Activated CD4-positive, alpha-beta memory T cell treated with anti-CD3 and anti-CD28 coated beads for 36 hours (primary cell): Measurements from ENCODE around the gene METRN. TPM values are rescaled to one million over a fixed set of nuclear protein-coding genes. Genes with fewer than 3 reads are reported as not detected.

Source experiments
- CTCF ChIA-PET: fragments of 350-600 bp; sonication (Branson Sonifier 250); formaldehyde crosslinking; loops from one replicate; lab custom pipeline; 2021; ENCODE audit warnings: antibody characterized with exemption, inconsistent platforms; lab: Charles Lee
- POLR2A ChIA-PET: fragments of 350-600 bp; sonication (Branson Sonifier 250); formaldehyde crosslinking; loops from one replicate; lab custom pipeline; 2021; ENCODE audit warnings: antibody characterized with exemption; lab: Charles Lee
- DNase-seq: peaks from one replicate; pipeline ENCODE4 v3.0.0-alpha.2; 2020
- H3K27ac Mint-ChIP-seq: one replicate; pipeline ENCODE4 v1.8.0; 2021; ENCODE audit warnings: mixed read lengths
- H3K27me3 Mint-ChIP-seq: one replicate; pipeline ENCODE4 v1.8.0; 2021; ENCODE audit warnings: mixed read lengths
- H3K36me3 Mint-ChIP-seq: one replicate; pipeline ENCODE4 v1.8.0; 2021; ENCODE audit warnings: mixed read lengths
- H3K4me1 Mint-ChIP-seq: one replicate; pipeline ENCODE4 v1.8.0; 2021; ENCODE audit warnings: low read depth, mixed read lengths
- H3K4me3 Mint-ChIP-seq: one replicate; pipeline ENCODE4 v1.8.0; 2021; ENCODE audit warnings: mild to moderate bottlenecking, mixed read lengths
- H3K9me3 Mint-ChIP-seq: one replicate; pipeline ENCODE4 v1.8.0; 2021; ENCODE audit warnings: mixed read lengths
- intact Hi-C: fragments of 100-400 bp; cut with micrococcal nuclease; formaldehyde crosslinking; loops from one replicate; pipeline ENCODE4 v1.15.1; 2023
- total RNA-seq, 2 experiments: library from RNA; stranded (reverse); gene quantifications; one replicate each; pipeline ENCODE4 v1.2.3, GENCODE V29; 2021

The METRN gene
- total RNA-seq = 10 to 100 TPM; 14.6 to 16.0 TPM

- H3K4me3 Mint-ChIP-seq = peak within 1 kb of the TSS; percentile 57
Observed at GRCh38 chr16:714558-715476, at the start of gene METRN. TSS of gene METRN (plus strand) at chr16:715118. CDS start at chr16:715290, 172 bp downstream.

GRCh38 chr16:666572-666971, 48.3 kb upstream of the METRN start:
- POLR2A ChIA-PET = interaction anchor here (1.2 kb wide), 1 partner anchor 14 kb away, joined by 4 read pairs; the partner anchor contains the start of gene STUB1
- CTCF ChIA-PET = no interaction called here
- H3K4me1 Mint-ChIP-seq = peaks cover 6% of the 10 kb centered on the region
- H3K36me3 Mint-ChIP-seq = peaks cover 12% of the 10 kb centered on the region
- H3K4me3 Mint-ChIP-seq = no peak overlapping the region
- no peak overlapping the region for H3K27ac Mint-ChIP-seq
- no peak for DNase-seq
- intact Hi-C loops = no loop called here
- H3K27me3 Mint-ChIP-seq = no peaks in the 10 kb centered on the region
- H3K9me3 Mint-ChIP-seq = no peaks in the 10 kb centered on the region

More at GRCh38 chr16:714558-715476, at the start of gene METRN:
- Mint-ChIP-seq H3K27ac (no peak within 1 kb of the TSS), H3K4me1 (peaks cover 14% of the 10 kb centered on the region), H3K9me3 (no peaks in the 10 kb centered on the region), H3K36me3 (no peaks in the 10 kb centered on the region), H3K27me3 (peaks cover 14% of the 10 kb centered on the region)
- intact Hi-C loops = no loop called here
- peak; percentile 91 for DNase-seq
- ChIA-PET POLR2A (interaction anchor here (0.6 to 1.5 kb wide), 4 partner anchors 11 to 40 kb away, joined by 3 to 9 read pairs (median 6); partner anchors contain the start of genes CCDC78 and HAGHL), CTCF (interaction anchor here (0.7 to 5.2 kb wide), 8 partner anchors 10 to 340 kb away, joined by 3 to 120 read pairs (median 10); partner anchors contain the start of genes CHTF18, CIAO3, HAGHL and RPUSD1)

GRCh38 chr16:667113-667779, 47.7 kb upstream of the METRN start:
- H3K4me1 Mint-ChIP-seq = peaks cover 6% of the 10 kb centered on the region
- peak overlapping the region; percentile 77 for H3K4me3 Mint-ChIP-seq
- CTCF ChIA-PET = interaction anchor here (0.7 to 1.9 kb wide), 5 partner anchors 19 to 1038 kb away, joined by 3 to 7 read pairs (median 3); no protein-coding TSS in a partner anchor
- no peak for DNase-seq
- H3K9me3 Mint-ChIP-seq = no peaks in the 10 kb centered on the region
- POLR2A ChIA-PET = interaction anchor here (0.9 to 1.8 kb wide), 3 partner anchors 13 to 19 kb away, joined by 3 to 4 read pairs (median 4); partner anchors contain the start of genes JMJD8, STUB1 and WDR90
- intact Hi-C loops = no loop called here
- peaks cover 12% of the 10 kb centered on the region for H3K36me3 Mint-ChIP-seq
- H3K27ac Mint-ChIP-seq = peak overlapping the region; percentile 85
- H3K27me3 Mint-ChIP-seq = no peaks in the 10 kb centered on the region

GRCh38 chr16:667780-668518, 47.0 kb upstream of the METRN start, which contains the start of gene RHOT2:
TSS of gene RHOT2 (plus strand) at chr16:668132. CDS start at chr16:668200, 68 bp downstream.
- Mint-ChIP-seq H3K27me3 (no peaks in the 10 kb centered on the region), H3K36me3 (peaks cover 11% of the 10 kb centered on the region), H3K4me3 (peak within 1 kb of the TSS; percentile 77), H3K9me3 (no peaks in the 10 kb centered on the region), H3K4me1 (peaks cover 6% of the 10 kb centered on the region), H3K27ac (peak within 1 kb of the TSS; percentile 85)
- POLR2A ChIA-PET = interaction anchor here (0.9 to 1.8 kb wide), 3 partner anchors 13 to 19 kb away, joined by 3 to 4 read pairs (median 4); partner anchors contain the start of genes JMJD8, STUB1 and WDR90
- peak; percentile 96 for DNase-seq
- intact Hi-C loops = no loop called here
- CTCF ChIA-PET = interaction anchor here (0.6 to 1.9 kb wide), 10 partner anchors 11 to 1038 kb away, joined by 3 to 7 read pairs (median 3); partner anchors contain the start of gene STUB1

GRCh38 chr16:668519-669171, 46.3 kb upstream of the METRN start:
- peak; percentile 32 for DNase-seq
- Mint-ChIP-seq H3K4me1 (peaks cover 6% of the 10 kb centered on the region), H3K4me3 (peak overlapping the region; percentile 77), H3K9me3 (no peaks in the 10 kb centered on the region), H3K36me3 (peaks cover 12% of the 10 kb centered on the region), H3K27ac (peak overlapping the region; percentile 33), H3K27me3 (no peaks in the 10 kb centered on the region)
- POLR2A ChIA-PET = interaction anchor here (0.9 to 1.8 kb wide), 2 partner anchors 20 to 26 kb away, joined by 3 to 4 read pairs; partner anchors contain the start of gene WDR90
- intact Hi-C loops = no loop called here
- CTCF ChIA-PET = interaction anchor here (0.6 to 1.9 kb wide), 8 partner anchors 11 to 76 kb away, joined by 3 to 7 read pairs (median 3); partner anchors contain the start of gene STUB1

- Mint-ChIP-seq H3K36me3 (peaks cover 12% of the 10 kb centered on the region), H3K27me3 (no peaks in the 10 kb centered on the region), H3K4me3 (peak overlapping the region; percentile 42), H3K4me1 (peaks cover 6% of the 10 kb centered on the region), H3K9me3 (no peaks in the 10 kb centered on the region), H3K27ac (no peak overlapping the region)
- ChIA-PET CTCF (no interaction called here), POLR2A (no interaction called here)
- DNase-seq = no peak
- intact Hi-C loops = no loop called here
Observed at GRCh38 chr16:669666-670065, 45.3 kb upstream of the METRN start.

- intact Hi-C loops = no loop called here
- Mint-ChIP-seq H3K27ac (no peak overlapping the region), H3K27me3 (no peaks in the 10 kb centered on the region), H3K9me3 (no peaks in the 10 kb centered on the region), H3K4me1 (peaks cover 10% of the 10 kb centered on the region), H3K4me3 (no peak overlapping the region), H3K36me3 (peaks cover 12% of the 10 kb centered on the region)
- ChIA-PET POLR2A (no interaction called here), CTCF (no interaction called here)
- DNase-seq = no peak
Observed at GRCh38 chr16:670485-671352, 44.2 kb upstream of the METRN start.

GRCh38 chr16:671353-672131, 43.4 kb upstream of the METRN start:
- H3K27me3 Mint-ChIP-seq = no peaks in the 10 kb centered on the region
- ChIA-PET POLR2A (no interaction called here), CTCF (no interaction called here)
- H3K9me3 Mint-ChIP-seq = no peaks in the 10 kb centered on the region
- intact Hi-C loops = no loop called here
- H3K4me1 Mint-ChIP-seq = peaks cover 10% of the 10 kb centered on the region
- no peak overlapping the region for H3K27ac Mint-ChIP-seq
- H3K4me3 Mint-ChIP-seq = no peak overlapping the region
- DNase-seq = no peak
- peaks cover 12% of the 10 kb centered on the region for H3K36me3 Mint-ChIP-seq

- no peak for DNase-seq
- H3K9me3 Mint-ChIP-seq = no peaks in the 10 kb centered on the region
- POLR2A ChIA-PET = no interaction called here
- H3K4me3 Mint-ChIP-seq = no peak overlapping the region
- no peak overlapping the region for H3K27ac Mint-ChIP-seq
- CTCF ChIA-PET = no interaction called here
- H3K4me1 Mint-ChIP-seq = peaks cover 15% of the 10 kb centered on the region
- H3K27me3 Mint-ChIP-seq = no peaks in the 10 kb centered on the region
- intact Hi-C loops = no loop called here
- peaks cover 12% of the 10 kb centered on the region for H3K36me3 Mint-ChIP-seq
Observed at GRCh38 chr16:672371-672770, 42.5 kb upstream of the METRN start.

- Mint-ChIP-seq H3K4me3 (peak overlapping the region; percentile 9), H3K4me1 (peaks cover 10% of the 10 kb centered on the region), H3K27me3 (no peaks in the 10 kb centered on the region), H3K36me3 (peaks cover 12% of the 10 kb centered on the region), H3K27ac (no peak overlapping the region), H3K9me3 (no peaks in the 10 kb centered on the region)
- CTCF ChIA-PET = no interaction called here
- DNase-seq = no peak
- intact Hi-C loops = no loop called here
- POLR2A ChIA-PET = no interaction called here
Observed at GRCh38 chr16:672851-673250, 42.1 kb upstream of the METRN start.
